ENCODE data around the gene KLK6. TPM values are rescaled to one million over a fixed set of nuclear protein-coding genes. Genes with fewer than 3 reads are reported as not detected.
A peak's percentile ranks its signal among the peaks of the same experiment; 100 is the strongest.

Gene KLK6
- total and polyA plus RNA-seq, 2 of the 13 experiments (the other 11 are each of a cell fraction or from before 2014, with no cell fraction given), result 0.15 to 1.8 TPM

DNA sequence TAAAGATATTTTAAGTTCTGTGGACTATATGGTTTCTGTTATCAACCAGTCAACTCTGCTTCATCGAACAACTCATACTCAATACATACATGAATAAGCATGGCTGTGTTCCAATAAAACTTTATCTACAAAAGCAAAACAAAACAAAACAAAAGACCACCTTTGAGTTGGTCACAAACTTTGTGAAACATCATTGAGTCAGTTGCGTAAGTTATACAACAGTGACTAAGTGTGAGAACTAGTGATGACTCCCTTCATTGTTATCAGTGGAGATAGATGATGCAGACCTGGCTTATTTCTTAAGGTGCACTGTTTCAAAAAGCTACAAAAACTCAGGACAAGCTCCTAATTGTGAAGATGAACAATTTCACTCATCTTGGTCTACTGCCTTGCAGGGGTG is 43.7 kb downstream of the KLK6 start:
- H3K4me3 ChIP-seq (replicated peaks in 1 of 3; ENCODE audit: insufficient read depth in 1 of 3, low read depth in 2 of 3, low read length in 3 of 3), result no peak overlapping the region
- H3K27ac ChIP-seq (ENCODE audit: extremely low read length, insufficient read depth, low read length), result no peak overlapping the region
- no peak overlapping the region for H3K4me2 ChIP-seq (ENCODE audit: low read depth, low read length)
- TF ChIP-seq, protein P1, sequence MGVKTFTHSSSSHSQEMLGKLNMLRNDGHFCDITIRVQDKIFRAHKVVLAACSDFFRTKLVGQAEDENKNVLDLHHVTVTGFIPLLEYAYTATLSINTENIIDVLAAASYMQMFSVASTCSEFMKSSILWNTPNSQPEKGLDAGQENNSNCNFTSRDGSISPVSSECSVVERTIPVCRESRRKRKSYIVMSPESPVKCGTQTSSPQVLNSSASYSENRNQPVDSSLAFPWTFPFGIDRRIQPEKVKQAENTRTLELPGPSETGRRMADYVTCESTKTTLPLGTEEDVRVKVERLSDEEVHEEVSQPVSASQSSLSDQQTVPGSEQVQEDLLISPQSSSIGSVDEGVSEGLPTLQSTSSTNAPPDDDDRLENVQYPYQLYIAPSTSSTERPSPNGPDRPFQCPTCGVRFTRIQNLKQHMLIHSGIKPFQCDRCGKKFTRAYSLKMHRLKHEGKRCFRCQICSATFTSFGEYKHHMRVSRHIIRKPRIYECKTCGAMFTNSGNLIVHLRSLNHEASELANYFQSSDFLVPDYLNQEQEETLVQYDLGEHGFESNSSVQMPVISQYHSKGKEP (CRISPR knock-in tag; IDR thresholded peaks at IDR 0.05), result no peak
- TF ChIP-seq CEBPB (IDR thresholded peaks at IDR 0.05; ENCODE audit: borderline replicate concordance, low read depth, low read length), result peak; percentile 30; the same call in 1 of the 2 replicates
- intact Hi-C loops (cut with micrococcal nuclease; ENCODE audit: unreplicated experiment), result no loop called here
- no peaks in the 10 kb centered on the region for H3K79me2 ChIP-seq (ENCODE audit: insufficient read depth, low read length)
- H3K36me3 ChIP-seq (replicated peaks in 1 of 2; ENCODE audit: control insufficient read depth in 1 of 2, insufficient read depth in 2 of 2, low read length in 2 of 2), result no peaks in the 10 kb centered on the region
- no peak overlapping the region for H2AFZ ChIP-seq (ENCODE audit: low read length)
- ATAC-seq (no peak), DNase-seq (ENCODE audit: low spot score) (no peak), FAIRE-seq (no peak)
- in situ Hi-C loops (cut with HindIII; ENCODE audit: extremely low pct_ligation_motif_present, low pct_unique_long_range_greater_than_20kb), result loop anchor here (25.0 kb wide), 1 partner anchor 162 kb away; the partner anchor contains the start of gene KLK14
- ChIA-PET POLR2A (no interaction called here), CTCF (ENCODE audit: low intra/inter-chr PET ratio, low total read pairs) (no interaction called here)
- no peaks in the 10 kb centered on the region for H4K20me1 ChIP-seq (ENCODE audit: insufficient read depth, low read length)
- BruUV-seq (replicated peaks), result no TSS peak
- no peak overlapping the region for H3K9ac ChIP-seq (ENCODE audit: insufficient read depth, low read depth, low read length)
- no peaks in the 10 kb centered on the region; a peak in 1 of 5 replicates for H3K27me3 ChIP-seq (ENCODE audit: control insufficient read depth in 1 of 2, insufficient read depth in 2 of 2, low read length in 2 of 2)
- no peaks in the 10 kb centered on the region for H3K9me3 ChIP-seq (ENCODE audit: low read length)
- H3K4me1 ChIP-seq (ENCODE audit: insufficient read depth, low read length), result no peaks in the 10 kb centered on the region
- WGBS (ENCODE audit: low lambda C conversion rate), result 44% methylated on average over 2 of the region's 2 CpGs

DNA sequence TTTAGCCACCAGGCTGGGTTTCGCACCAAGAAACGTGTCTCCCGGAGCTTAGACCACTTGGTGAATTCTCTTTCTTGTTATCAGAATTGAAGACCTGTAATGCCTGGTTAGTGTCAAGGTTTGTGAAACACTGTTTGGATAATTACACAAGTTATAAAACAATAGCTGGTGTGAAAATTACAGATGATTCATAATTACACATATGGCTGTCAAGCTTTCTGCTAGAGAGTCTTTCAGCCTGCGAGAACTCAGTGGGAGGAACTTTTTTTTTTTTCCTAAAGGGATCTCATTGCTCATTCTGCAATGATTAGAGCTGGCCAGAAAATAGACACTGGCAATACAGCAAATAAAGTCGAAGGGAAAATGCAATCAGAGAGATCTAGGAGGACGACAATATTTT is 44.8 kb downstream of the KLK6 start:
- in situ Hi-C loops (cut with HindIII; ENCODE audit: extremely low pct_ligation_motif_present, low pct_unique_long_range_greater_than_20kb), result no loop called here
- BruUV-seq (replicated peaks), result no TSS peak

More for the DNA sequence above, 44.8 kb downstream of the KLK6 start:
- no peak overlapping the region for H3K4me2 ChIP-seq (ENCODE audit: low read depth, low read length)
- no peak overlapping the region for H2AFZ ChIP-seq (ENCODE audit: low read length)
- no peak overlapping the region for H3K9ac ChIP-seq (ENCODE audit: insufficient read depth, low read depth, low read length)
- POLR2A ChIA-PET, result no interaction called here
- no peaks in the 10 kb centered on the region for H4K20me1 ChIP-seq (ENCODE audit: insufficient read depth, low read length)
- no peak for TF ChIP-seq ZNF878 (CRISPR knock-in tag; IDR thresholded peaks at IDR 0.05)
- no peak for TF ChIP-seq HNRNPH1 (optimal IDR thresholded peaks at IDR 0.05; ENCODE audit: low read depth, low read length)
- no peak for TF ChIP-seq ASH2L (IDR thresholded peaks at IDR 0.05; ENCODE audit: insufficient read length, low read depth, low read length)
- TF ChIP-seq ZEB1 (IDR thresholded peaks at IDR 0.05; ENCODE audit: insufficient replicate concordance, low read depth), result no peak
- no peak for TF ChIP-seq ZMYM4 (CRISPR knock-in tag; IDR thresholded peaks at IDR 0.05)
- no peak for TF ChIP-seq ZNF792 (CRISPR knock-in tag; IDR thresholded peaks at IDR 0.05)
- TF ChIP-seq TBL1XR1 (IDR thresholded peaks at IDR 0.05; ENCODE audit: borderline replicate concordance, low read length, partially characterized antibody), result no peak
- TF ChIP-seq ZNF33A (CRISPR knock-in tag; IDR thresholded peaks at IDR 0.05; ENCODE audit: borderline replicate concordance), result no peak
- TF ChIP-seq, protein P2, sequence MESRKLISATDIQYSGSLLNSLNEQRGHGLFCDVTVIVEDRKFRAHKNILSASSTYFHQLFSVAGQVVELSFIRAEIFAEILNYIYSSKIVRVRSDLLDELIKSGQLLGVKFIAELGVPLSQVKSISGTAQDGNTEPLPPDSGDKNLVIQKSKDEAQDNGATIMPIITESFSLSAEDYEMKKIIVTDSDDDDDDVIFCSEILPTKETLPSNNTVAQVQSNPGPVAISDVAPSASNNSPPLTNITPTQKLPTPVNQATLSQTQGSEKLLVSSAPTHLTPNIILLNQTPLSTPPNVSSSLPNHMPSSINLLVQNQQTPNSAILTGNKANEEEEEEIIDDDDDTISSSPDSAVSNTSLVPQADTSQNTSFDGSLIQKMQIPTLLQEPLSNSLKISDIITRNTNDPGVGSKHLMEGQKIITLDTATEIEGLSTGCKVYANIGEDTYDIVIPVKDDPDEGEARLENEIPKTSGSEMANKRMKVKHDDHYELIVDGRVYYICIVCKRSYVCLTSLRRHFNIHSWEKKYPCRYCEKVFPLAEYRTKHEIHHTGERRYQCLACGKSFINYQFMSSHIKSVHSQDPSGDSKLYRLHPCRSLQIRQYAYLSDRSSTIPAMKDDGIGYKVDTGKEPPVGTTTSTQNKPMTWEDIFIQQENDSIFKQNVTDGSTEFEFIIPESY (CRISPR knock-in tag; IDR thresholded peaks at IDR 0.05), result no peak
- TF ChIP-seq ETV5 (CRISPR knock-in tag; IDR thresholded peaks at IDR 0.05; ENCODE audit: borderline replicate concordance), result no peak
- no peak for TF ChIP-seq PHF20 (CRISPR knock-in tag; IDR thresholded peaks at IDR 0.05)
- no peak for ATAC-seq
- H3K9me3 ChIP-seq (ENCODE audit: low read length), result no peaks in the 10 kb centered on the region
- no peak overlapping the region for H3K4me3 ChIP-seq (replicated peaks in 1 of 3; ENCODE audit: insufficient read depth in 1 of 3, low read depth in 2 of 3, low read length in 3 of 3)
- FAIRE-seq, result no peak
- CTCF ChIA-PET (ENCODE audit: low intra/inter-chr PET ratio, low total read pairs), result no interaction called here
- intact Hi-C loops (cut with micrococcal nuclease; ENCODE audit: unreplicated experiment), result no loop called here
- WGBS (ENCODE audit: low lambda C conversion rate), result 6% methylated on average over 6 of the region's 6 CpGs
- H3K79me2 ChIP-seq (ENCODE audit: insufficient read depth, low read length), result no peaks in the 10 kb centered on the region
- H3K27me3 ChIP-seq (ENCODE audit: control insufficient read depth in 1 of 2, insufficient read depth in 2 of 2, low read length in 2 of 2), result peaks cover 0 to under 1% of the 10 kb centered on the region in 2 experiments; a peak in 1 of 5 replicates
- H3K27ac ChIP-seq (ENCODE audit: extremely low read length, insufficient read depth, low read length), result no peak overlapping the region
- H3K36me3 ChIP-seq (replicated peaks in 1 of 2; ENCODE audit: control insufficient read depth in 1 of 2, insufficient read depth in 2 of 2, low read length in 2 of 2), result no peaks in the 10 kb centered on the region
- no peak for DNase-seq (ENCODE audit: low spot score)
- H3K4me1 ChIP-seq (ENCODE audit: insufficient read depth, low read length), result no peaks in the 10 kb centered on the region

Measured in HepG2 (cell line).